Calu3 (cell line): ENCODE measurements around the gene F5. TPM values are rescaled to one million over a fixed set of nuclear protein-coding genes. Genes with fewer than 3 reads are reported as not detected.

Source experiments
- BruUV-seq: library from RNA; stranded (reverse); fragments of 400-500 nt; replicated peaks from 2 replicates; lab custom pipeline; 2021; lab: Mats Ljungman, UMichigan
- CTCF ChIA-PET: fragments of 300-600 bp; sonication (Branson Sonifier 250); formaldehyde crosslinking; loops from one replicate; lab custom pipeline; 2022; ENCODE audit warnings: antibody characterized with exemption; lab: Charles Lee
- DNase-seq: peaks from one replicate; pipeline ENCODE4 v3.0.0; 2022
- H3K27ac Mint-ChIP-seq: one replicate; pipeline ENCODE4 v1.8.0; 2022; ENCODE audit warnings: mixed read lengths; ENCODE audit not compliant: unreplicated experiment
- H3K27me3 Mint-ChIP-seq: one replicate; pipeline ENCODE4 v1.8.0; 2022; ENCODE audit warnings: mixed read lengths; ENCODE audit not compliant: unreplicated experiment
- H3K36me3 Mint-ChIP-seq: one replicate; pipeline ENCODE4 v1.8.0; 2022; ENCODE audit warnings: mild to moderate bottlenecking, moderate library complexity, mixed read lengths; ENCODE audit not compliant: insufficient read depth, unreplicated experiment
- H3K4me1 Mint-ChIP-seq: one replicate; pipeline ENCODE4 v1.8.0; 2022; ENCODE audit warnings: mild to moderate bottlenecking, low read depth, mixed read lengths; ENCODE audit not compliant: unreplicated experiment
- H3K4me3 Mint-ChIP-seq: one replicate; pipeline ENCODE4 v1.8.0; 2022; ENCODE audit warnings: mild to moderate bottlenecking, low read depth, moderate library complexity, mixed read lengths; ENCODE audit not compliant: unreplicated experiment
- H3K9me3 Mint-ChIP-seq: one replicate; pipeline ENCODE4 v1.8.0; 2022; ENCODE audit warnings: low read depth, mixed read lengths; ENCODE audit not compliant: unreplicated experiment
- CTCF ChIP-seq: fragments of 200-600 bp; IDR thresholded peaks from one replicate; pipeline ENCODE4 v1.8.0; 2022; ENCODE audit warnings: antibody characterized with exemption; ENCODE audit not compliant: unreplicated experiment
- intact Hi-C: fragments of 100-400 bp; cut with micrococcal nuclease; formaldehyde crosslinking; loops from one replicate; pipeline ENCODE4 v1.10.0; 2022; ENCODE audit not compliant: unreplicated experiment
- total RNA-seq: library from RNA; stranded (reverse); gene quantifications from 2 replicates; pipeline ENCODE4 v1.2.3, GENCODE V29; 2022

The F5 gene
- total RNA-seq, 1 experiment from 2014 or later, result 8.1 TPM

GRCh38 chr1:169478094-169478672 lies 108.1 kb downstream of the F5 start:
- H3K4me1 Mint-ChIP-seq, result peaks cover 33% of the 10 kb centered on the region
- H3K27ac Mint-ChIP-seq, result no peak overlapping the region
- no peak for TF ChIP-seq CTCF
- BruUV-seq, result no TSS peak
- H3K27me3 Mint-ChIP-seq, result no peaks in the 10 kb centered on the region
- H3K36me3 Mint-ChIP-seq, result peaks cover 10% of the 10 kb centered on the region
- H3K9me3 Mint-ChIP-seq, result no peaks in the 10 kb centered on the region
- intact Hi-C loops, result no loop called here
- no peak for DNase-seq
- H3K4me3 Mint-ChIP-seq, result no peak overlapping the region
- CTCF ChIA-PET, result interaction anchor here (0.6 kb wide), 1 partner anchor 12 kb away, joined by 6 read pairs; no protein-coding TSS in a partner anchor

GRCh38 chr1:169475806-169476387 lies 110.4 kb downstream of the F5 start:
- no TSS peak for BruUV-seq
- no peaks in the 10 kb centered on the region for H3K27me3 Mint-ChIP-seq
- no peak overlapping the region for H3K27ac Mint-ChIP-seq
- no peak for DNase-seq
- peaks cover 9% of the 10 kb centered on the region for H3K36me3 Mint-ChIP-seq
- TF ChIP-seq CTCF, result no peak
- H3K4me3 Mint-ChIP-seq, result no peak overlapping the region
- no peaks in the 10 kb centered on the region for H3K9me3 Mint-ChIP-seq
- CTCF ChIA-PET, result no interaction called here
- intact Hi-C loops, result no loop called here
- peaks cover 14% of the 10 kb centered on the region for H3K4me1 Mint-ChIP-seq

GRCh38 chr1:169474302-169474995 lies 111.8 kb downstream of the F5 start:
- Mint-ChIP-seq H3K4me3 (no peak overlapping the region), H3K27me3 (no peaks in the 10 kb centered on the region), H3K4me1 (peaks cover 6% of the 10 kb centered on the region), H3K36me3 (peaks cover 9% of the 10 kb centered on the region), H3K27ac (no peak overlapping the region), H3K9me3 (no peaks in the 10 kb centered on the region)
- CTCF ChIA-PET, result no interaction called here
- intact Hi-C loops, result no loop called here
- no peak for TF ChIP-seq CTCF
- no peak for DNase-seq
- BruUV-seq, result no TSS peak

- H3K9me3 Mint-ChIP-seq, result no peaks in the 10 kb centered on the region
- intact Hi-C loops, result no loop called here
- TF ChIP-seq CTCF, result no peak
- BruUV-seq, result no TSS peak
- DNase-seq, result no peak
- no peaks in the 10 kb centered on the region for H3K27me3 Mint-ChIP-seq
- H3K4me3 Mint-ChIP-seq, result no peak overlapping the region
- peaks cover 19% of the 10 kb centered on the region for H3K36me3 Mint-ChIP-seq
- CTCF ChIA-PET, result interaction anchor here (0.6 kb wide), 2 partner anchors 38 to 221 kb away, joined by 3 to 5 read pairs; no protein-coding TSS in a partner anchor
- H3K27ac Mint-ChIP-seq, result no peak overlapping the region
- H3K4me1 Mint-ChIP-seq, result peaks cover under 1% of the 10 kb centered on the region
These were observed 112.9 kb downstream of the F5 start for GRCh38 chr1:169473347-169473746.
